CD4-positive, alpha-beta T cell treated with Interleukin-17A for 4 hours (primary cell): ENCODE data around the gene PLA2G6.
A peak's percentile ranks its signal among the peaks of the same experiment; 100 is the strongest.
"Not testable (repeated sequence)": the region's sequence is repeated elsewhere in the genome, so short reads cannot be mapped to it uniquely, and the experiment has no call there.

ENCODE experiments used
- DNase-seq: peaks from one replicate; pipeline ENCODE4 v3.0.0-alpha.2; 2020; ENCODE audit warnings: mixed read lengths

The PLA2G6 gene

GRCh38 chr22:38191055-38191454 is 9.4 kb upstream of the PLA2G6 start:
- no peak for DNase-seq

GRCh38 chr22:38190581-38190980 is 9.0 kb upstream of the PLA2G6 start:
- no peak for DNase-seq

GRCh38 chr22:38189104-38189503 is 7.5 kb upstream of the PLA2G6 start:
- no peak for DNase-seq

GRCh38 chr22:38187413-38188212 is 6.0 kb upstream of the PLA2G6 start:
- no peak for DNase-seq

- no peak for DNase-seq
These were observed 4.8 kb upstream of the PLA2G6 start for GRCh38 chr22:38186429-38186828.

- DNase-seq = no peak
These were observed 3.2 kb upstream of the PLA2G6 start for GRCh38 chr22:38184788-38185187.

GRCh38 chr22:38180841-38181452 is 683 bp downstream of the PLA2G6 start:
- DNase-seq = peak; percentile 46

GRCh38 chr22:38178605-38178937 is 3.1 kb downstream of the PLA2G6 start:
- DNase-seq = not testable (repeated sequence)

GRCh38 chr22:38177926-38178604 is 3.6 kb downstream of the PLA2G6 start:
- no peak for DNase-seq

- DNase-seq = not testable (repeated sequence)
These were observed 4.1 kb downstream of the PLA2G6 start for GRCh38 chr22:38177571-38177925.

GRCh38 chr22:38177044-38177443 is 4.6 kb downstream of the PLA2G6 start:
- no peak for DNase-seq

- no peak for DNase-seq
These were observed 5.4 kb downstream of the PLA2G6 start for GRCh38 chr22:38176170-38176741.

GRCh38 chr22:38175206-38176118 is 6.2 kb downstream of the PLA2G6 start:
- no peak for DNase-seq

GRCh38 chr22:38174626-38175025 is 7.0 kb downstream of the PLA2G6 start:
- DNase-seq = no peak

GRCh38 chr22:38173641-38173906 is 8.1 kb downstream of the PLA2G6 start:
- DNase-seq = no peak

- peak; percentile 6 for DNase-seq
These were observed 8.6 kb downstream of the PLA2G6 start for GRCh38 chr22:38172832-38173640.

- no peak for DNase-seq
These were observed 9.5 kb downstream of the PLA2G6 start for GRCh38 chr22:38171927-38172831.

GRCh38 chr22:38170469-38170868 is 11.2 kb downstream of the PLA2G6 start:
- DNase-seq = no peak

GRCh38 chr22:38169116-38169515 is 12.5 kb downstream of the PLA2G6 start:
- no peak for DNase-seq

GRCh38 chr22:38167988-38168407 is 13.6 kb downstream of the PLA2G6 start:
- no peak for DNase-seq
